ENCODE data around the gene SSNA1. TPM values are rescaled to one million over a fixed set of nuclear protein-coding genes. Genes with fewer than 3 reads are reported as not detected.

The SSNA1 gene
- polyA plus RNA-seq, 1 experiment: 35.0 TPM

DNA sequence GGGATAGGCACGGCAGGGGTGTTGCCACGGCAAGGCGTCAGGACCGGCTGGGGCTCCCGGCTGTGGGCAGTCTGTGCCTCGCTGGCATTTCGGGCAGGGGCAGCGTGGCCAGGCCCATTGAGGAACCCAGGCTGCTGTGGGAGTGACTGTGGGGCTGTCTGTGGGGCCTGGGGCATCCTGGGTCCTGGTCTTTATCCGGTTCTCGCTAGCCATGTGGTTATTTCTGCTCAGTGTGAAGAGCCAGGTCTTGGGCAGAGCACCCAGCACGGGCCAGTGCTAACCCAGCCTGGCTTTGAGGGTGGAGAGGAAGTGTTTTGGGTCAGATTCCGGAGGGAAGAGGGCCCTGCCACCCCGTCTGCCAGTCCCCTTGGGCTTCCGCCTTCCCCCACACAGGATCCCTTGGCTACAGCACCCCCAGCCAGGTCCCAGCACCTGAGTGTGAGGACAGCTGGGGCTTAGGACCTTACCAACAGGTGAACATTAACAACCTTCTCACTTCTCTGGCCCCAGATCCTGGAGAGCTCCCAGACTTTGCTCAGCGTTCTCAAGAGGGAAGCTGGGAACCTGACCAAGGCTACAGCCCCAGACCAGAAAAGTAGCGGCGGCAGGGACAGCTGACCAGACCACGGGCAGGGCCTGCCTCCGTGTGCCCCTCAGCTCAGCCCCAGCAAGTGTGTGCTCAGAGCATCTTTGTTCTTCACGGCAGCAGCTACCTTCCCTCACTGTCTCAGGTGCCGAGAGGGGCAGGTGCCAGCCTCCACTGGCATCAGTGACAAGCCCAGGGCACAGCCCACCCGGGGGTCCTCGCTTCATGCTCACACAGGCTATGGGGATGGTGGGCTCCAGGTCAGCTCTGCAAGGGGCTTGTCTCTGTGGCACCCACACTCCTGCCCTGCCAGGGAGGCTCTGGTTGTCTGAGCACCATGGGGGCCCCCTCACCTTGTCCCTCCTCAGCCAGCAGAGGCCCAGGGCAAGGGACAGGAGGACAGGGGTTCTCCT lies 1.1 kb downstream of the SSNA1 start:
- CTCF ChIA-PET: interaction anchor here (0.5 to 3.7 kb wide), 10 partner anchors 8 to 71 kb away, joined by 3 to 17 read pairs (median 6); partner anchors contain the start of genes RNF224 and TPRN
- peak overlapping the region; percentile 94 for H3K4me3 ChIP-seq (ENCODE audit: low read depth, low read length)
- POLR2A ChIA-PET: interaction anchor here (0.5 to 3.2 kb wide), 24 partner anchors 9 to 306 kb away, joined by 3 to 38 read pairs (median 5); partner anchors contain the start of genes EXD3, MAN1B1, NDOR1 and NELFB
- TF ChIP-seq, protein P1, sequence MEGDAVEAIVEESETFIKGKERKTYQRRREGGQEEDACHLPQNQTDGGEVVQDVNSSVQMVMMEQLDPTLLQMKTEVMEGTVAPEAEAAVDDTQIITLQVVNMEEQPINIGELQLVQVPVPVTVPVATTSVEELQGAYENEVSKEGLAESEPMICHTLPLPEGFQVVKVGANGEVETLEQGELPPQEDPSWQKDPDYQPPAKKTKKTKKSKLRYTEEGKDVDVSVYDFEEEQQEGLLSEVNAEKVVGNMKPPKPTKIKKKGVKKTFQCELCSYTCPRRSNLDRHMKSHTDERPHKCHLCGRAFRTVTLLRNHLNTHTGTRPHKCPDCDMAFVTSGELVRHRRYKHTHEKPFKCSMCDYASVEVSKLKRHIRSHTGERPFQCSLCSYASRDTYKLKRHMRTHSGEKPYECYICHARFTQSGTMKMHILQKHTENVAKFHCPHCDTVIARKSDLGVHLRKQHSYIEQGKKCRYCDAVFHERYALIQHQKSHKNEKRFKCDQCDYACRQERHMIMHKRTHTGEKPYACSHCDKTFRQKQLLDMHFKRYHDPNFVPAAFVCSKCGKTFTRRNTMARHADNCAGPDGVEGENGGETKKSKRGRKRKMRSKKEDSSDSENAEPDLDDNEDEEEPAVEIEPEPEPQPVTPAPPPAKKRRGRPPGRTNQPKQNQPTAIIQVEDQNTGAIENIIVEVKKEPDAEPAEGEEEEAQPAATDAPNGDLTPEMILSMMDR (IDR thresholded peaks at IDR 0.05; ENCODE audit: low read depth, low read length): no peak
- H3K27ac ChIP-seq (ENCODE audit: low read depth, low read length): peak overlapping the region; percentile 96
- no peak for DNase-seq (ENCODE audit: low read depth, low spot score)
- no peaks in the 10 kb centered on the region; the same call in 1 of the 2 replicates for H3K9me3 ChIP-seq (ENCODE audit: control insufficient read depth, insufficient read depth, low read length)
- no peaks in the 10 kb centered on the region for H3K27me3 ChIP-seq (ENCODE audit: control insufficient read depth, insufficient read depth, low read length)

GRCh38 chr9:137190315-137190856 lies 1.9 kb downstream of the SSNA1 start:
- no peaks in the 10 kb centered on the region for H3K27me3 ChIP-seq (ENCODE audit: control insufficient read depth, insufficient read depth, low read length)
- TF ChIP-seq, protein P1 (IDR thresholded peaks at IDR 0.05; ENCODE audit: low read depth, low read length): no peak
- H3K9me3 ChIP-seq (ENCODE audit: control insufficient read depth, insufficient read depth, low read length): no peaks in the 10 kb centered on the region; the same call in 1 of the 2 replicates
- H3K4me3 ChIP-seq (ENCODE audit: low read depth, low read length): no peak overlapping the region
- CTCF ChIA-PET: interaction anchor here (1.7 to 3.7 kb wide), 2 partner anchors 14 to 46 kb away, joined by 8 to 17 read pairs; no protein-coding TSS in a partner anchor
- POLR2A ChIA-PET: interaction anchor here (3.2 kb wide), 1 partner anchor 10 kb away, joined by 38 read pairs; the partner anchor contains the start of gene TPRN
- no peak overlapping the region for H3K27ac ChIP-seq (ENCODE audit: low read depth, low read length)
- DNase-seq (ENCODE audit: low read depth, low spot score): no peak

DNA sequence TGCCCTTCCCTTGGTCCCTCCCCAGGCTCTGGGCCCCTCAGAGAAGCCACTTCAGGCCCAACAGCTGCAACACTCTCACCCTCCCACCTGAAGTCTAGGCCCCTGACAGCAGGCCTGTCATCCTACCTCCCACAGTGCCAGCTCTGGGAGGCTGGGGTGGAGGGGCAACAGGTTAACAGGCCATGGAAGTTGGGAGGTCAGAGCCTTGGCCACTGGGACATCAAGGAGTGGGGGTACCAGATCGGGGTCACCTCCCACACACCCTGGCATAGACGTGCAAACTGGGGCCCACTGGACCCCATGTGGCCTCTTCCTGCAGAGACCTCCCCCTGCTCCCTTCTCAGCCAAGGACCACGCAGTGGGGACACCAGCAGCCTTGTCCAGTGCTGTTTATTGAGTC lies 2.8 kb downstream of the SSNA1 start:
- no peak overlapping the region for H3K27ac ChIP-seq (ENCODE audit: low read depth, low read length)
- no peaks in the 10 kb centered on the region for H3K27me3 ChIP-seq (ENCODE audit: control insufficient read depth, insufficient read depth, low read length)
- DNase-seq (ENCODE audit: low read depth, low spot score): no peak
- H3K4me3 ChIP-seq (ENCODE audit: low read depth, low read length): no peak overlapping the region
- TF ChIP-seq, protein P1 (IDR thresholded peaks at IDR 0.05; ENCODE audit: low read depth, low read length): no peak
- CTCF ChIA-PET: no interaction called here
- no peaks in the 10 kb centered on the region; the same call in 1 of the 2 replicates for H3K9me3 ChIP-seq (ENCODE audit: control insufficient read depth, insufficient read depth, low read length)
- POLR2A ChIA-PET: no interaction called here

DNA sequence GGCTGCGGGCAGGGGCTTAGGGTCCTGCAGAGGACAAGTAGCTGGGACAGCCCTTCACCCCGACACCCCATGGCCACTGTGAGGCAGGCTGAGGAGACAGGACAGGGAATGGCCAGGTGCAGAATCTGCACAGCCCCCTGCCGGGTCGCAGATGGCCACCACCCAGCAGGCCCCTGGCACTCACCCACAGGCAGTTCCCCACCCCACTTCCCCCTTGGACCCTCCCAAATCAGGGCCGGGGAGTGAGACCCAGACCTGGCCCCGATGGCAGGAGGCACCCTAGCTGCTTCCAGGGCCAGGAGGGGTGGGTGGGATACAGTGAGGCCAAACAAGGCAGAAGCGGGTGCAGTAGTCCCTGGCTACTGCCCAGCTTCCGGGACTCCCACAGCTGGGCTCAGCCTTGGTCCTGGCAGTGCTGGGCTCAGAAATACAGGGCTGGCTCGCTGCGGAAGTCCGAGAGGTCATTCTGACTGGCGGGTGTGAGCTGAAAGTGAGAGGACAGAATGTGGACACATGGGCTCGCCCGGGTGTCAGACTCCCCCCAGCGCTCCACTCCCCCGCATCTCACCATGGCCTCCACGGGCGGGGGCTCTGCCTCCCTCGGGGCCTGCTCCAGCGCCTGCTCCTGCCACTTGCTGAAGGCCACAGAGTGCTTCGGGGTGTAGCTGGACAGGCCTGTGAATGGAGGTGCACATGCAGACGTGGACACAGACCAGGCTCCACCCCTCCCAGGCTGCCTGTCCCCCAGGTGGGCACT lies 3.4 kb downstream of the SSNA1 start:
- CTCF ChIA-PET: interaction anchor here (1.3 kb wide), 1 partner anchor 45 kb away, joined by 4 read pairs; no protein-coding TSS in a partner anchor
- H3K27me3 ChIP-seq (ENCODE audit: control insufficient read depth, insufficient read depth, low read length): no peaks in the 10 kb centered on the region
- no peak overlapping the region for H3K4me3 ChIP-seq (ENCODE audit: low read depth, low read length)
- H3K9me3 ChIP-seq (ENCODE audit: control insufficient read depth, insufficient read depth, low read length): no peaks in the 10 kb centered on the region; the same call in 1 of the 2 replicates
- no peak overlapping the region for H3K27ac ChIP-seq (ENCODE audit: low read depth, low read length)
- TF ChIP-seq, protein P1 (IDR thresholded peaks at IDR 0.05; ENCODE audit: low read depth, low read length): no peak
- POLR2A ChIA-PET: no interaction called here
- DNase-seq (ENCODE audit: low read depth, low spot score): no peak
